Adipose tissue (tissue), 3 donors: ENCODE data around the gene SPECC1L. TPM values are rescaled to one million over a fixed set of nuclear protein-coding genes. Genes with fewer than 3 reads are reported as not detected.
"Not testable (repeated sequence)": the region's sequence is repeated elsewhere in the genome, so short reads cannot be mapped to it uniquely, and the experiment has no call there.

Experiments
- H3K27ac ChIP-seq: one replicate; pipeline ENCODE4 v1.5.1; 2013; ENCODE audit warnings: low read depth, low read length
- WGBS, 3 donors: extraction: QIAGEN DNeasy Blood & Tissue Kit; methylation state at CpG; one replicate each; pipeline ENCODE4 v1.1.7; 2013; 5-methylcytosine and 5-hydroxymethylcytosine counted together
- polyA plus RNA-seq, 3 donors: library from polyadenylated mRNA; stranded (reverse); fragments of 200-250 nt; gene quantifications; one replicate each; pipeline ENCODE4 v1.2.3, GENCODE V29; 2013
- donor health status: healthy with polysubstance abuse.
- donor health status: Bipolar disorder and iron deficiency.
- donor health status: healthy.

Gene SPECC1L
- polyA plus RNA-seq, 3 donors, result 8.8 to 14.7 (median 10.2) TPM

DNA sequence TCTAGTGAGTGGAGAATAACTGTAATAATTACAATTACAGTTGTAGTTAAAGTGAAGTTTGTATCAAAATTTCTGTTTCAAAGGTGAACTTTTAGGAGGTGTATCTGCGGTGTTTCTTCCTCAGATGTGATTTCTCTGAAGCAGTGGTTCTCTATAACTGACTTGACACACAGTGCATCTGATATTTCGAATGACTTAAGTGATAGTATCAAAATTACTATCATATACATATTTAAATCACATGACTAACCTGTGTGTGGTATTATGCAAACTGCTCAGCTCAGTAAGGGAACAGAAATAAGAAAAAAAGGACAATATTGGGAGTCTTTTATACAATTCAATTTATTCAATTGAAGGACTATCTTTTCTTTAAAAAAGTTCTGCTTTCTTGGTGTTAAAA lies 2.4 kb downstream of the SPECC1L start:
- H3K27ac ChIP-seq, result not testable (repeated sequence)
- WGBS, 3 donors, result 81 to 87% (median 85%) methylated on average over 2 of the region's 2 CpGs

DNA sequence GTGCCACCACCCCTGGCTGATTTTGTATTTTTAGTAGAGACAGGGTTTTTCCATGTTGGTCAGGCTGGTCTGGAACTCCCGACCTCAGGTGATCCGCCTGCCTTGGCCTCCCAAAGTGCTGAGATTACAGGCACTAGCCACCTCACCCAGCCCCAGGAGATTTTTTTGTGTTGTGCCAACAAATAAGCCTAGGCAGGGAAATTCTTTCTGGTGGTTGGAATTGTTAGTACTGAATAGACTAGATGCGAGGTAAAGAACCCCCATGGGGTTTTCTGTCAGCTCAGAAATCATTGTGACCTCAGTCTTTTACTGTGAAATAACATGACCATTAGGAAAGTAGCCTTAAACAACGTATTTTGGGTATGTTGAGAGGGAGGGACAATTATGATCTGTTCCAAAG lies 3.3 kb downstream of the SPECC1L start:
- H3K27ac ChIP-seq, result not testable (repeated sequence)
- whole genome bisulfite sequencing, 3 donors, result 61 to 77% (median 72%) methylated on average over 4 of the region's 4 CpGs

- 40 to 55% (median 52%) methylated on average over 6 of the region's 7 CpGs for WGBS, 3 donors
- not testable (repeated sequence) for H3K27ac ChIP-seq
Measured at GRCh38 chr22:24274696-24275405, 4.2 kb downstream of the SPECC1L start.

DNA sequence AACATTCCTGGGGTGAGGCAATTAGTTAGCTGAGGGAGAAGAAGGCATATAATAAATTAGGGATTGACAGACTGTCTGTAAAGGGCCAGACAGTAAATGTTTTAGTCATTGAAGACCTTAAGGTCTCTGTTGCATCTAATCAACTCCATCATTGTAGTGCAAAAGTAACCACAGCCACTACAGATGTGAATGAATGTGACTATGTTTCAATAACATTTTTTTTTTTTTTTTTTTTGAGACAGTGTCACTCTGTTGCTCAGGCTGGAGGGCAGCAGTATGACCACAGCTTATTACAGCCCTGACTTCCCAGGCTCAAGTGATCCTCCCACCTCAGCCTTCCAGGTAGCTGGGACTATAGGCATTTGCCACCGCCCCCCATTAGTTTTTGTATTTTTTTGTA lies 9.7 kb downstream of the SPECC1L start:
- 94 to 97% (median 95%) methylated on average over 1 of the region's 1 CpG for WGBS, 3 donors

DNA sequence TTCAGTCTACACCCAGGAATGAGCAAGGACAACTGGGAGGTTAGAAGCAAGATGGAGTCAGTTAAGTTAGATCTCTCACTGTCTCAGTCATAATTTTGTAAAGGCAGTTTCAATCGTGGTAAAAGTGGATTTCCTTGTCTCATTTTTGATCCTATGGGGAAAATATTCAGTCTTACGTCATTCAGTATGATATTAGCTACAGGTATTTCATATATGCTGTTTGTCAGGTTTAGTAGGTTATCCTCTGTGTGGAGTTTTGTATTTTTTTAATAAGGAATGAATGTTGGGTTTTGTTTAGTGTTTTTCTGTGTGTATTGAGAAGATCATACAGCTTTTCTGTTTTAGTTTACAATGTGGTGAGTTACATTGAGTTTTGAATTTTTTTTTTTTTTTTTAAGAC lies 11.8 kb downstream of the SPECC1L start:
- H3K27ac ChIP-seq, result no peak overlapping the region
- WGBS, 3 donors, result 67 to 74% (median 70%) methylated on average over 2 of the region's 2 CpGs

More for the DNA sequence above, 9.7 kb downstream of the SPECC1L start:
- H3K27ac ChIP-seq, result not testable (repeated sequence)

GRCh38 chr22:24284747-24285203 lies 14.1 kb downstream of the SPECC1L start:
- 73 to 87% (median 83%) methylated on average over 2 of the region's 2 CpGs for WGBS, 3 donors

GRCh38 chr22:24285245-24285644 lies 14.6 kb downstream of the SPECC1L start:
- H3K27ac ChIP-seq, result no peak overlapping the region
- whole genome bisulfite sequencing, 3 donors, result 74 to 78% (median 78%) methylated on average over 4 of the region's 4 CpGs

More at GRCh38 chr22:24284747-24285203, 14.1 kb downstream of the SPECC1L start:
- no peak overlapping the region for H3K27ac ChIP-seq

- H3K27ac ChIP-seq, result not testable (repeated sequence)
- 45 to 90% (median 87%) methylated on average over 5 to 8 of the region's 9 CpGs for whole genome bisulfite sequencing, 3 donors
Measured at GRCh38 chr22:24287212-24287611, 16.6 kb downstream of the SPECC1L start.

DNA sequence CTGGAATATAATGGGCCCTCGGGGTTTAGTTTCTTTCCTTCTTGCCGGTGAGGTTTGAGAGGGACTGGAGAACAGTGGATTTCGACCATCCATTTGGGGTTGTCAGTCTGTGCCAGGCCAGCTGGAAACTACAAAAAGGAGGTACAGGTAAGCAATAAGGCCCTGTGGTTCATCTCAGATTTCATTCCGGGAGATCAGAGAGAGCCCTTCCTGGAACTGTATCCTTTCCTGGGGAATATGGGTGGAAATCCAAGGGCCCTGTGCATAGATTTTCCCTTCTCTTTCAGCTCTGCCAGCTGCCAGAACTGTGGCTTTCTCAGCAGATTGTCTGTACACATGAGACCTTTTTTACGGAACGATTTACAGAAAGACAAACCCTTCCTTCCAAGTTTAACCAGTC lies 17.2 kb downstream of the SPECC1L start:
- 64 to 68% (median 66%) methylated on average over 5 to 6 of the region's 6 CpGs for WGBS, 3 donors
- H3K27ac ChIP-seq, result not testable (repeated sequence)

GRCh38 chr22:24289114-24289513 lies 18.5 kb downstream of the SPECC1L start:
- 23 to 28% (median 27%) methylated on average over 4 of the region's 4 CpGs for WGBS, 3 donors
- no peak overlapping the region for H3K27ac ChIP-seq

DNA sequence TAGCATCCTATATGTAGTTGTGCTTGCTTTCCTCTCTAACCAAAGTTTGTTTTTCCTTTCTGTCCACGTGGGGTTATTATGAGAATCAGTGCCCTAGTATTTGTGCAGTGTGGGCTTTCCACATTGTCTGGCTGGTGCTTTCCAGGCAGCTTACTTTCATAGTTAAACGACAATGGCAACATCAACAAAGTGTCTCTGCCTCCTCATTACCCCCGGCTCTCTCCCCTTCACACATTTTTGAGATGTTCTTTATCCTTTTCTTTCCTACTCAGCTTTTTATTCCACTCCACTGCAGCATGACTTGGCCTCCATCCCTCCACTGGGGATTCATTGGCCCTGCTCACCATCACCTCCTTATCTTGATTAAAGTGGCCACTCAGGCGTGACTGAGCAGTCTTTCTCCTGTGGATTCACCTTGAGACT lies 19.1 kb downstream of the SPECC1L start:
- WGBS, 3 donors, result 30 to 44% (median 38%) methylated on average over 4 of the region's 4 CpGs
- H3K27ac ChIP-seq, result no peak overlapping the region

GRCh38 chr22:24290459-24290858 lies 19.8 kb downstream of the SPECC1L start:
- no peak overlapping the region for H3K27ac ChIP-seq

- 83 to 84% (median 84%) methylated on average over 3 of the region's 3 CpGs for WGBS, 3 donors
- H3K27ac ChIP-seq, result no peak overlapping the region
Measured at GRCh38 chr22:24291515-24292201, 21.0 kb downstream of the SPECC1L start.

DNA sequence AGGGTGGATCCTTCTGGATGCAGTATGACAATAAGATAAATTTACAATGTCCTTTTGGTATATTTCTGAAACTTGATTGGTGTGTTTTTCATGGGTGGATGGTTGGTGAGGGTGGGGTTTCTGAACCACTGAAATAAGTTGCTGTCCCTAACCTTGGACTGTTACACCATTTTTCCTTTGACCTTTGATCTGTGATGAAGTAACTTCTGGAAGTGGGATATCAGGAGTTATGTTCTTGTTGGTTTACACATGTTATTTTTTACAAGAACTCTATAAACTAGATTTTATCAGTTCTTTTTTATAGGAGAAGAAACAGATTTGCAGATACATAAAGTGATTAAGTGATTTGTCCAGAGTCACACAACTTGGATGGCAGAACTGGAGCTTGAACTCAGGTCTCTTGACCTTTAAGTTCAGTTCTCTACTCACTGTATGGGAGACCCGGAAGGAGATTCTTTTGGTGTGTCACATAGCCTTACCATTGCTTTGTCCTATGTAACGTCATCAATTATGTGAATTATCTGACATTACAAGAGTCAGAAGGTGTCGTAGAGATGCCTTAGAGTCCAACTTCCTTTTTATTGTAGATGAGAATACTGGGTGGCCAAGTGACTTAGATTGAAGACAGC lies 21.7 kb downstream of the SPECC1L start:
- not testable (repeated sequence) for H3K27ac ChIP-seq
- WGBS, 3 donors, result 87 to 94% (median 91%) methylated on average over 2 to 3 of the region's 3 CpGs

DNA sequence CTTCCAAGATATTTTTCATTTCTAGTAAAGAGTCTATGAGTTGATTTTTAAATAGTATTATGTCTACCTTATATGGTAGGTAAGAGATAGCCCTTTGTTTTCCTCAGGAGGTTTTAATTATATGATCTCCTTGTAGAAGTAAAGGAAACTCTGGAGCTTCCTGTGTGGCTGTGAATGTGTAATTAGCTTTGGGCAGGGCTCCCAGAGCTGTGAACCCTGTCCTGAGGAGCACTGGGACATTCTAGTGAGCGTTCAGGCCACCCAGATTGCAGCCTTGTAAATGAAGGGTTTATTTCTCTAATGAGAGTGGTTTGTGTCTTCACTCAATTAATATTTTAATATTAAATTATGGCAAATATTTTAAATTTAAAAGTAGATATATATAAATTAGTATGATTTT lies 24.3 kb downstream of the SPECC1L start:
- WGBS, 3 donors, result 17 to 70% (median 60%) methylated on average over 1 of the region's 1 CpG
- H3K27ac ChIP-seq, result not testable (repeated sequence)

- not testable (repeated sequence) for H3K27ac ChIP-seq
- 50 to 78% (median 57%) methylated on average over 4 of the region's 4 CpGs for WGBS, 3 donors
Measured at GRCh38 chr22:24298497-24299155, 28.0 kb downstream of the SPECC1L start.

- not testable (repeated sequence) for H3K27ac ChIP-seq
- WGBS, 3 donors, result 91 to 100% (median 93%) methylated on average over 1 of the region's 1 CpG
Measured at GRCh38 chr22:24300522-24300921, 29.9 kb downstream of the SPECC1L start.

- 14 to 49% (median 36%) methylated on average over 1 of the region's 1 CpG for WGBS, 3 donors
- no peak overlapping the region for H3K27ac ChIP-seq
Measured at GRCh38 chr22:24302591-24302990, 32.0 kb downstream of the SPECC1L start.

- 19 to 29% (median 25%) methylated on average over 4 of the region's 4 CpGs for WGBS, 3 donors
Measured at GRCh38 chr22:24303007-24303406, 32.4 kb downstream of the SPECC1L start.

More at GRCh38 chr22:24303007-24303406, 32.4 kb downstream of the SPECC1L start:
- no peak overlapping the region for H3K27ac ChIP-seq
